Smooth muscle cell (in vitro differentiated cells): ENCODE data around the gene NRCAM. TPM values are rescaled to one million over a fixed set of nuclear protein-coding genes. Genes with fewer than 3 reads are reported as not detected.

Experiments used
- DNase-seq: peaks from one replicate; lab custom pipeline; 2025; ENCODE audit not compliant: unreplicated experiment; lab: John Stamatoyannopoulos, UW
- H2AFZ ChIP-seq: fragments of 200-600 bp; sonication (generic); 2 replicates; pipeline ENCODE4 v1.6.0; 2016; ENCODE audit warnings: antibody characterized with exemption, low read depth, mild to moderate bottlenecking
- H3F3A ChIP-seq: fragments of 200-600 bp; sonication (generic); 2 replicates; pipeline ENCODE4 v1.6.0; 2017; ENCODE audit warnings: antibody characterized with exemption, low read depth
- H3K27ac ChIP-seq: fragments of 200-600 bp; sonication (generic); 2 replicates; pipeline ENCODE4 v1.5.1; 2016; ENCODE audit warnings: low read depth, mild to moderate bottlenecking
- H3K27me3 ChIP-seq: fragments of 200-600 bp; sonication (generic); 2 replicates; pipeline ENCODE4 v1.6.1; 2016; ENCODE audit warnings: low read depth, mild to moderate bottlenecking
- H3K36me3 ChIP-seq: fragments of 200-600 bp; sonication (generic); 2 replicates; pipeline ENCODE4 v1.5.1; 2016; ENCODE audit warnings: low read depth
- H3K4me1 ChIP-seq: fragments of 200-600 bp; sonication (generic); 2 replicates; pipeline ENCODE4 v1.5.1; 2016; ENCODE audit warnings: low read depth
- H3K4me2 ChIP-seq: fragments of 200-600 bp; sonication (generic); 2 replicates; pipeline ENCODE4 v1.6.0; 2016; ENCODE audit warnings: mild to moderate bottlenecking
- H3K4me3 ChIP-seq: fragments of 200-600 bp; sonication (generic); 2 replicates; pipeline ENCODE4 v1.5.1; 2016; ENCODE audit warnings: mild to moderate bottlenecking
- H3K79me2 ChIP-seq: fragments of 200-600 bp; sonication (generic); 2 replicates; pipeline ENCODE4 v1.6.0; 2016; ENCODE audit warnings: low read depth, mild to moderate bottlenecking
- H3K9ac ChIP-seq: fragments of 200-600 bp; sonication (generic); 2 replicates; pipeline ENCODE4 v1.6.0; 2016; ENCODE audit warnings: low read depth
- H3K9me3 ChIP-seq: fragments of 200-600 bp; sonication (generic); replicated peaks from 2 replicates; pipeline ENCODE4 v1.5.1; 2016; ENCODE audit warnings: low read depth
- H4K20me1 ChIP-seq: fragments of 200-600 bp; sonication (generic); 2 replicates; pipeline ENCODE4 v1.6.0; 2016; ENCODE audit warnings: low read depth
- WGBS: methylation state at CpG from one replicate; pipeline ENCODE4 v1.1.7; 2016; ENCODE audit warnings: low lambda C conversion rate; 5-methylcytosine and 5-hydroxymethylcytosine counted together
- polyA plus RNA-seq: library from polyadenylated mRNA; unstranded; fragments of >200 nt; fragmentation: Nextera tagmentation; extraction: Ambion mirVana; gene quantifications from 2 replicates; pipeline ENCODE4 v1.2.1, GENCODE V29; 2016
- total RNA-seq: library from RNA; depleted of rRNA; stranded (reverse); fragments of >200 nt; gene quantifications from 2 replicates; pipeline ENCODE4 v1.2.3, GENCODE V29; 2014
- TF ChIP-seq, protein P1 (sequence below): fragments of 200-600 bp; sonication (generic); IDR thresholded peaks from 2 replicates; pipeline ENCODE4 v1.5.1; 2017; ENCODE audit warnings: borderline replicate concordance, mild to moderate bottlenecking, antibody characterized with exemption; ENCODE audit not compliant: insufficient read depth, poor library complexity, severe bottlenecking

NRCAM gene
- total and polyA plus RNA-seq, 2 experiments from 2014 or later = 0.49 TPM; not detected in 1

DNA sequence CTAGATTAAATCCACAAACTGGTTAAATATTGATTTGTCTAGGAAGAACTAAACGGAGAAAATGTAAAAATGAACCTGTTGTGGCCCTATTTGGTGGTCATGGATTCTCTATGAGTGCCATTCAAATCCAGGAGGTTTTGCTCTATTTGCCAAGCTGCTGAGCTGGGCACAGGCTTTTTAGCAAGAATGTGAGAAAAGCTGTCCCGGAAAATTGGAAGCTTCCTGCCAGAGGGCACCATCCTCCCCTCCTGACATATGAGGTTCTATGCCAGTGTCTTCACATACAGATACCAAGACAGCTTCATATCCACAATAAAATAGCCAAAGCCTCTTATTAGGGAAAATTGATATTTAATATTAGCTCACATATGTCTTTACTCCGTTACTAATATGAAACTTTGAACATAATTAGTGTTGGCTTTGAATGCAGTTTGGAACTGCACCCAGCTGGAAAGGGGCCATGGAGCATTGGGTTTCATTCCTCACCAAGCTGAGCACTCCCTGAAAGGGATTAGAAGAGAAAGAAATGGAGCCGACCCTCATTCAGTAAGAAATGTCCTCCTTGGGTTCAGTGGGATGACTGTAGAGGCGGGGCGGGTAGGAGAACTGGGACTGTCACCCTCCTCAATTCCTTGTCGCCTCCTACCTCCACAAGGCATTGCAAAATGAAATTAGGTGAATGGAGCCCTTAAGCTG lies 47.8 kb downstream of the NRCAM start:
- H4K20me1 ChIP-seq = no peaks in the 10 kb centered on the region
- H3K4me1 ChIP-seq = peaks cover 4% of the 10 kb centered on the region
- no peaks in the 10 kb centered on the region for H3K9me3 ChIP-seq
- TF ChIP-seq, protein P1, sequence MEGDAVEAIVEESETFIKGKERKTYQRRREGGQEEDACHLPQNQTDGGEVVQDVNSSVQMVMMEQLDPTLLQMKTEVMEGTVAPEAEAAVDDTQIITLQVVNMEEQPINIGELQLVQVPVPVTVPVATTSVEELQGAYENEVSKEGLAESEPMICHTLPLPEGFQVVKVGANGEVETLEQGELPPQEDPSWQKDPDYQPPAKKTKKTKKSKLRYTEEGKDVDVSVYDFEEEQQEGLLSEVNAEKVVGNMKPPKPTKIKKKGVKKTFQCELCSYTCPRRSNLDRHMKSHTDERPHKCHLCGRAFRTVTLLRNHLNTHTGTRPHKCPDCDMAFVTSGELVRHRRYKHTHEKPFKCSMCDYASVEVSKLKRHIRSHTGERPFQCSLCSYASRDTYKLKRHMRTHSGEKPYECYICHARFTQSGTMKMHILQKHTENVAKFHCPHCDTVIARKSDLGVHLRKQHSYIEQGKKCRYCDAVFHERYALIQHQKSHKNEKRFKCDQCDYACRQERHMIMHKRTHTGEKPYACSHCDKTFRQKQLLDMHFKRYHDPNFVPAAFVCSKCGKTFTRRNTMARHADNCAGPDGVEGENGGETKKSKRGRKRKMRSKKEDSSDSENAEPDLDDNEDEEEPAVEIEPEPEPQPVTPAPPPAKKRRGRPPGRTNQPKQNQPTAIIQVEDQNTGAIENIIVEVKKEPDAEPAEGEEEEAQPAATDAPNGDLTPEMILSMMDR = no peak
- H3K36me3 ChIP-seq = no peaks in the 10 kb centered on the region
- H3K9ac ChIP-seq = no peak overlapping the region
- H3K4me3 ChIP-seq = no peak overlapping the region
- H3K27ac ChIP-seq = no peak overlapping the region
- H3F3A ChIP-seq = no peaks in the 10 kb centered on the region
- no peak for DNase-seq
- 85% methylated on average over 7 of the region's 7 CpGs for WGBS
- H3K4me2 ChIP-seq = no peak overlapping the region
- no peaks in the 10 kb centered on the region for H3K27me3 ChIP-seq
- no peak overlapping the region for H2AFZ ChIP-seq
- H3K79me2 ChIP-seq = no peaks in the 10 kb centered on the region

DNA sequence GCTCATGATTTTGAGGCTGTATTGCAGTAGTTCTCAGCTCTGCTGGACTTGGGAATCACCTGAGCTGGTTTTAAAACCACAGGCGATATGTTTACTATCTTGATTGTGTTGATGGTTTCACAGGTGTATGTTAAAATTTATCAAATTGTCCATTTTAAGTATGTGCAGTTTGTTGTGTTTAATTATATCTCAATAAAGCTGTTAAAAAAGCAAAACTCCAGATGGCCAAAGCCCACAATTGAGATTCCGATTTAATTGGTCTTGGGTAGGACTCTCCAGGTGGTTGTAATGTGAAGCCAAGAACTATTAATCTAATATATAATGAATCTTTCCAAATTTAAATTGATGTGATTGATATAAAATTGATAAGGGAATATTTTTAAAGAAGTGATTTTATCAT lies 48.6 kb downstream of the NRCAM start:
- Histone ChIP-seq H3K9me3 (no peaks in the 10 kb centered on the region), H3K27ac (no peak overlapping the region), H3K36me3 (no peaks in the 10 kb centered on the region), H3K4me3 (no peak overlapping the region), H2AFZ (no peak overlapping the region), H3K27me3 (no peaks in the 10 kb centered on the region), H4K20me1 (no peaks in the 10 kb centered on the region), H3F3A (no peaks in the 10 kb centered on the region), H3K4me2 (no peak overlapping the region), H3K79me2 (no peaks in the 10 kb centered on the region), H3K4me1 (peaks cover 4% of the 10 kb centered on the region), H3K9ac (no peak overlapping the region)
- DNase-seq = no peak
- WGBS = 91% methylated on average over 2 of the region's 2 CpGs
- TF ChIP-seq, protein P1 = no peak

DNA sequence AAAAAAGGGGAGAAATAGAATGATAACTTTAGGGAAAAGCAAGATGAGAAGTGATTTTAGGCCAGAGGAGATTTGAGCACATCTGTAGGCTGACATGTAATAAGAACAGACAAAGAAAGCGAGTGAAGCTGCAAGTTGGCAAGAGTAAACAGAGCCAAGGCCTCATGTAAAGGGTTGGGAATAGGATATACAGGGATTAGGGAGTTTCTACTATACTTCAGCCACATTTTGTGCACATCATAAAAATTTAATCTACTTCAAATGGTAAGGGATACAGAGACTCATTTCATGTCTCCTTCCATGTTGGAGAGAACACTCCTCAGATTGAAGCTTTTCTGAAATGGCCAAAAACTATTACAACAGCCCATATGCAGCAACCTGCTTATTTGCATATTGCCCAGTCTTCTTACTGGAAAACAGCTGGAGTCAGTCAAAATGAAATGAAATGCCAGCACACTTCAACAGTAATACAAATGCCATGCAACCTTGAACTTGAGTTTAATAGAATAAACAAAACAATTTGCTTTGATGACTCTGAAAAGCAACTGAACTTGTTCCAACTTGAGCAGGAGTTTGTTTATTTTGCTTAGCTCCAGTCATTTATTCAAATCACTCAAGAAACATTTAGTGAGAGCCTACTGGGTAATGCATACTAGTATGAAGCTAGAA lies 49.9 kb downstream of the NRCAM start:
- Histone ChIP-seq H3K79me2 (no peaks in the 10 kb centered on the region), H3K9me3 (no peaks in the 10 kb centered on the region), H3F3A (no peaks in the 10 kb centered on the region), H3K27me3 (no peaks in the 10 kb centered on the region), H3K9ac (no peak overlapping the region), H3K4me2 (peak overlapping the region; percentile 22), H3K36me3 (no peaks in the 10 kb centered on the region), H2AFZ (no peak overlapping the region), H3K4me3 (no peak overlapping the region), H4K20me1 (no peaks in the 10 kb centered on the region), H3K4me1 (peaks cover 4% of the 10 kb centered on the region), H3K27ac (no peak overlapping the region)
- no peak for DNase-seq
- TF ChIP-seq, protein P1 = no peak
- WGBS = 53% methylated on average over 1 of the region's 1 CpG
